Stimulated activated naive CD8-positive, alpha-beta T cell treated with anti-CD3 and anti-CD28 coated beads, Interleukin-15, Interleukin-2, amounts not matched to agents 100 ng/mL and 50 ng/mL, for 24 hours (primary cell): ENCODE results near the gene GPR32.
A peak's percentile ranks its signal among the peaks of the same experiment; 100 is the strongest.

Experiments
- H3K27ac Mint-ChIP-seq: one replicate; pipeline ENCODE4 v1.8.0; 2021; ENCODE audit warnings: mild to moderate bottlenecking, mixed read lengths
- H3K27me3 Mint-ChIP-seq: one replicate; pipeline ENCODE4 v1.8.0; 2021; ENCODE audit warnings: mixed read lengths
- H3K36me3 Mint-ChIP-seq: one replicate; pipeline ENCODE4 v1.8.0; 2021; ENCODE audit warnings: low read depth, mixed read lengths
- H3K4me1 Mint-ChIP-seq: one replicate; pipeline ENCODE4 v1.8.0; 2021; ENCODE audit warnings: low read depth, mixed read lengths
- H3K4me3 Mint-ChIP-seq: one replicate; pipeline ENCODE4 v1.8.0; 2021; ENCODE audit warnings: mild to moderate bottlenecking, mixed read lengths
- H3K9me3 Mint-ChIP-seq: one replicate; pipeline ENCODE4 v1.8.0; 2021; ENCODE audit warnings: mixed read lengths

GPR32 gene

GRCh38 chr19:50784710-50785109 lies 14.4 kb downstream of the GPR32 start:
- Mint-ChIP-seq H3K27ac (no peak overlapping the region), H3K4me1 (no peaks in the 10 kb centered on the region), H3K27me3 (peaks cover 21% of the 10 kb centered on the region), H3K4me3 (no peak overlapping the region), H3K36me3 (no peaks in the 10 kb centered on the region), H3K9me3 (no peaks in the 10 kb centered on the region)

- Mint-ChIP-seq H3K4me3 (no peak overlapping the region), H3K36me3 (no peaks in the 10 kb centered on the region), H3K4me1 (no peaks in the 10 kb centered on the region)
These were observed 15.1 kb downstream of the GPR32 start for GRCh38 chr19:50785329-50785728.

GRCh38 chr19:50790396-50790795 lies 20.1 kb downstream of the GPR32 start, which contains the start of gene ACP4:
ACP4 (plus strand) TSS chr19:50790415; CDS start chr19:50790415, 0 bp downstream.
- H3K27me3 Mint-ChIP-seq: no peaks in the 10 kb centered on the region
- no peaks in the 10 kb centered on the region for H3K36me3 Mint-ChIP-seq
- no peak within 1 kb of the TSS for H3K4me3 Mint-ChIP-seq
- no peak within 1 kb of the TSS for H3K27ac Mint-ChIP-seq
- peaks cover 3% of the 10 kb centered on the region for H3K4me1 Mint-ChIP-seq
- no peaks in the 10 kb centered on the region for H3K9me3 Mint-ChIP-seq

More at GRCh38 chr19:50785329-50785728, 15.1 kb downstream of the GPR32 start:
- Mint-ChIP-seq H3K27ac (no peak overlapping the region), H3K9me3 (no peaks in the 10 kb centered on the region), H3K27me3 (peaks cover 15% of the 10 kb centered on the region)

DNA sequence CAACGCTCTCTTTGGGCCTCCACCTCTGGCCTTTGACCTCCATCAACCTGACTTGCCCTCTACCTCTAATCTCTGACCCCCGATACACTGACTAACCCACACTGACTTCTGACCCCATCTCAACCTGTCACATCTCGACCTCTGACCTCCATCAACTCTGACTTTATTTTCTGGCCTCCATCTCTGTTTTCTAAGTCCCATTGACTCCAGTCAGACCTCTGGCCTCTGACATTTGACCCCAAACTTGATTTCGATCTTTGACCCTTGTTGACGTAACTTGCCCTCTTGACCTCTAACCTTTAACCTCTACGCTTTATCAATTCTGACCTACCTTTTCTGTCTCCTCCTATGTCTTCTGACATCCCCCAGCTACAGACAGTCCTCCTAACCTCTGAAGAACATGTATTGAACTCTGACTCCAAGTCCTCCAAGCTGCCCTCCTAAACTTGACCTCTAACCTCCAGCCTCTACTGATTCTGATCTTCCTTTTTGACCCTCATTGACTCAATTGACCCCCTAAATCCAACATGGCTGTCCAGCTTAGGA lies 20.7 kb downstream of the GPR32 start:
- Mint-ChIP-seq H3K4me1 (peaks cover 3% of the 10 kb centered on the region), H3K36me3 (no peaks in the 10 kb centered on the region), H3K27ac (no peak overlapping the region), H3K9me3 (no peaks in the 10 kb centered on the region), H3K27me3 (no peaks in the 10 kb centered on the region), H3K4me3 (no peak overlapping the region)

- H3K27ac Mint-ChIP-seq: no peak overlapping the region
- H3K9me3 Mint-ChIP-seq: no peaks in the 10 kb centered on the region
These were observed 21.5 kb downstream of the GPR32 start for GRCh38 chr19:50791594-50792271.

DNA sequence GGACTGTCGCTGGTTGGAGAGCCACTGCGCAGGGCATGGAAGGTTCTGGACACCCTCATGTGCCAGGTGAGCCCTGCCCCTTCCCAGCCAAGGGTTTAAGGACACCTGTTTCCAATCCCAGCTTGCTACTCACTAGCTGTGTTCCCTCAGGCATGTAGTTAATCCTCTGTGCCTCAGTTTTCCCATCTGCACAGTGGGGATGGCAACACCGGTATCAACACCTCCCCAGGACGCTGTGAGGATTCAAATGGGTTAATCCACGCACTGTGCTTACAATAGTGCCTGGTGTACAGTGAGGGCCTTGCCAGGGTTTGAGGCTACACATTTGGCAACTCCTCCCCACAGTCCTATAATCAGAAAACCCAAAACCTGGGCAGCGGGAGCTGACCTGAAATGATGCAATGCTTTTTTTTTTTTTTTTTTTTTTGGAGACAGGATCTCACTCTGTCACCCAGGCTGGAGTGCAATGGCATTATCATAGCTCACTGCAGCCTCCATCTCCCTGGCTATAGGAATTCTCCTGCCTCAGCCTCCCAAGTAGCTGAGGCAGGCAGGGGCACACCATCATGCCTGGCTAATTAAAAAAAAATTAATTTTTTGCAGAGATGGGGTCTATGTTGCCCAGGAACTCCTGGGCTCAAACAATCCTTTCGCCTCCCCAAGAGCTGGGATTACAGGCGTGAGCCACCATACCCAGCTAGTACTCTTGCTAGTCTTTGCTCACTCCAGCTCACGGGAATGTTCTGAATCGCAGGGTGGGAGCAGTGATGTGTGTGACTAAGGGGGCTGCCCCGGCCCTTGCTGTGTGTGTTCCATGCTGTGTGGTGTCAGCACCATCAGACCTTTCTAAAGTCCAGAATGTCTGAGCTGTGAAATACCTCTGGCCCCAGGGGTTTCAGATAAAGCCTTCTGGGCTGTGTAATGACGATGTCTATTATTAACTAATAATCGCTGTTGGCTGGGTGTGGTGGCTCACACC lies 22.3 kb downstream of the GPR32 start:
- Mint-ChIP-seq H3K9me3 (no peaks in the 10 kb centered on the region), H3K27me3 (no peaks in the 10 kb centered on the region), H3K27ac (no peak overlapping the region), H3K4me1 (peaks cover 3% of the 10 kb centered on the region), H3K36me3 (peaks cover 7% of the 10 kb centered on the region), H3K4me3 (no peak overlapping the region)

More at GRCh38 chr19:50791594-50792271, 21.5 kb downstream of the GPR32 start:
- H3K4me1 Mint-ChIP-seq: peaks cover 3% of the 10 kb centered on the region
- H3K4me3 Mint-ChIP-seq: no peak overlapping the region
- H3K36me3 Mint-ChIP-seq: no peaks in the 10 kb centered on the region
- H3K27me3 Mint-ChIP-seq: no peaks in the 10 kb centered on the region

- Mint-ChIP-seq H3K4me3 (no peak overlapping the region), H3K9me3 (no peaks in the 10 kb centered on the region), H3K36me3 (peaks cover 16% of the 10 kb centered on the region), H3K27me3 (no peaks in the 10 kb centered on the region), H3K4me1 (peaks cover 3% of the 10 kb centered on the region), H3K27ac (peak overlapping the region; percentile 26)
These were observed 23.3 kb downstream of the GPR32 start for GRCh38 chr19:50793558-50794065.

GRCh38 chr19:50794074-50794875 lies 24.0 kb downstream of the GPR32 start:
- peak overlapping the region; percentile 38 for H3K27ac Mint-ChIP-seq
- H3K4me1 Mint-ChIP-seq: peaks cover 3% of the 10 kb centered on the region
- peaks cover 16% of the 10 kb centered on the region for H3K36me3 Mint-ChIP-seq

DNA sequence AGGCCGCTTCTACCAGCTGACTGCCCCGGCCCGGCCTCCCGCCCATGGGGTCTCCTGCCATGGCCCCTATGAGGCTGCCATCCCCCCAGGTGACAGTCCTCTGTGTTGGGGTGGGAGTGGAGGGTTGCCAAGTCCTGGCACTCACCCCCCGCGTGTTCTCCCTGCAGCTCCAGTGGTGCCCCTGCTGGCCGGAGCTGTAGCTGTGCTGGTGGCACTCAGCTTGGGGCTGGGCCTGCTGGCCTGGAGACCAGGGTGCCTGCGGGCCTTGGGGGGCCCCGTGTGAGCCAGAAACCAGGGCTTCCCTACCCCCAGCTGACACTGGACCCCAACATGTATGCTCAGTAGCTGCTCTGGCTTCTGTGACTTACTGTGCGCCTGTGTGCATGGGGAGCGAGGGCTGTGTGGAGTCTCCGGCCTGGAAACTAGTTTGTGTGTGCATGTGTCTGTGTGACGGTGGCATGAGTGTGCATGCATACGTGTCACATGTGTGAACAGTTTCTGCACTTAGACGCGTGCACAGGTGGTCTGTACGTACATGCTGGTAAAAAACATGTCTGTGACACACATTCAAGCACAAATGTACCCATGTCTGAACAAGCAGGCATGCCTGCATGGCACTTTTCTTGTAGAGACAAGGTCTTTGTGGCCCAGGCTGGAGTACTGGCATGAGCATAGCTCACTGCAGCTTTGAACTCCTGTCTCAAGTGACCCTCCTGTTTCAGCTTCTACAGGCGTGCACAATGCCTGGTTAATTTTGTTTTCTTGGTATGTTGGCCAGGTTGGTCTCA lies 24.8 kb downstream of the GPR32 start:
- peaks cover 19% of the 10 kb centered on the region for H3K36me3 Mint-ChIP-seq
- no peaks in the 10 kb centered on the region for H3K9me3 Mint-ChIP-seq
- peaks cover 4% of the 10 kb centered on the region for H3K4me1 Mint-ChIP-seq
- H3K27me3 Mint-ChIP-seq: no peaks in the 10 kb centered on the region
- H3K4me3 Mint-ChIP-seq: peak overlapping the region; percentile 16
- H3K27ac Mint-ChIP-seq: peak overlapping the region; percentile 70

More at GRCh38 chr19:50794074-50794875, 24.0 kb downstream of the GPR32 start:
- Mint-ChIP-seq H3K27me3 (no peaks in the 10 kb centered on the region), H3K9me3 (no peaks in the 10 kb centered on the region), H3K4me3 (peak overlapping the region; percentile 17)

- Mint-ChIP-seq H3K4me3 (no peak overlapping the region), H3K27ac (peak overlapping the region; percentile 77), H3K27me3 (no peaks in the 10 kb centered on the region), H3K4me1 (peaks cover 7% of the 10 kb centered on the region), H3K9me3 (no peaks in the 10 kb centered on the region), H3K36me3 (peaks cover 23% of the 10 kb centered on the region)
These were observed 25.4 kb downstream of the GPR32 start for GRCh38 chr19:50795664-50796073.

DNA sequence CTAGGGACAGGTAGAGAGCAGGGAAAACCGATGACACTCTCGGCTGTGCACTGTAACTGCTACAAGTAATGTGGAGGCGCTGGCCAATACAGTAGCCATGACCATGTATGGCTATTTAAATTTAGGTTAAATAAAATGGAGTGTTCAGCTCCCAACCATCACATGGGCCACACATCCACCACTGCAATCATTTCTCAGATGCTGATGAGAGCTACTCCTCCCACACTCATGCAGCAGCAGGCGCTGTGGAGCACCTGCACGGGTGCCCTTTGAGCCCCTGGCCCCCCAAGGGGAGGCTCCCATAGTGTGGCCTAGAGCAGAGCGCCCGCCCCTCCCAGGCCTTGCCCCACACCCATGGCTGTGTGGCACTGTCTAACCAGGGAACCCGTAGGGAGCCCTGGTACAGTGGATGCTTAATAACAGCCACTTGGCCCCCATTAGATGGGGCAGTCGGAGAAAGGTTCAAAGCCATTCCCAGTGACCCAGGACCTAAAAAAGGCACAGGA lies 25.9 kb downstream of the GPR32 start:
- H3K9me3 Mint-ChIP-seq: no peaks in the 10 kb centered on the region
- H3K4me3 Mint-ChIP-seq: no peak overlapping the region
- peak overlapping the region; percentile 77 for H3K27ac Mint-ChIP-seq
- peaks cover 12% of the 10 kb centered on the region for H3K4me1 Mint-ChIP-seq
- no peaks in the 10 kb centered on the region for H3K27me3 Mint-ChIP-seq
- H3K36me3 Mint-ChIP-seq: peaks cover 28% of the 10 kb centered on the region

DNA sequence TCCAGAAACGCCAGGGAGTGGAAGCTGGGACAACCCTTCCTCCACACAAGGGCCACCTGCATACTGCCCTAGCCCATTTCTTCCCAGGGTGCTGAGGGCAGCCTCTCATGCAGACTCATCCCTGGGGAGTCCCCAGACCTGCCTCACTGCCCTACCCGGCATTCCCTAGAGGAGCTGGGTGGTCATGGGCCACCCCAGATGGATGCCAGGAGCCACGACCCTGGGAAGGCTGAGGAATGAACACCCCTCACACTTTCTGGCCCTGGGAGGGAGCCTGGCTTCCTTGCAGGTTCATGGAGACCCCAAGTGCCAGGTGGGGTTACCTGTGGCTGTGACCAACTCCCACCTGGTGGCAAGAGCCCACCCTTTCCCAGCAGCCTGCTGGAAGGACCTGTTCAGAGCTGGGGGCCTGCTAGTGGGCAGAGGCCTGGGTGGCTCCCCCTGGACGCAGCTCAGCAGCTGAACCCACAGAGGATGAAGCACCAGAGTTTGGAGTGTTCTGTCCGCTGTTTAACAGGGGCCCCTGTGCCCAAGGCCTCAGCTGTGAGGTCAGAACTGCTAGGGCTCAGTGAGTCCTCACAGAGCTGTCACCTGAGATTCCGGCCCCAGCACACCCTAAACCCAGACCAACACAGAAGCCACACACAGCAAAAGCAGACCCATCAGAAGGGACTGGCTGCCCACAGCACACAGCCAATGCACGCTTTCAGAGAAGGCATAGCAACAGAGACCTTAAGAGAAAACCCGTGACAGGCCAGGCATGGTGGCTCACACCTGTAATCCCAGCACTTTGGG lies 26.6 kb downstream of the GPR32 start:
- Mint-ChIP-seq H3K27ac (no peak overlapping the region), H3K4me1 (peaks cover 16% of the 10 kb centered on the region), H3K27me3 (no peaks in the 10 kb centered on the region), H3K9me3 (no peaks in the 10 kb centered on the region), H3K36me3 (peaks cover 31% of the 10 kb centered on the region), H3K4me3 (no peak overlapping the region)

DNA sequence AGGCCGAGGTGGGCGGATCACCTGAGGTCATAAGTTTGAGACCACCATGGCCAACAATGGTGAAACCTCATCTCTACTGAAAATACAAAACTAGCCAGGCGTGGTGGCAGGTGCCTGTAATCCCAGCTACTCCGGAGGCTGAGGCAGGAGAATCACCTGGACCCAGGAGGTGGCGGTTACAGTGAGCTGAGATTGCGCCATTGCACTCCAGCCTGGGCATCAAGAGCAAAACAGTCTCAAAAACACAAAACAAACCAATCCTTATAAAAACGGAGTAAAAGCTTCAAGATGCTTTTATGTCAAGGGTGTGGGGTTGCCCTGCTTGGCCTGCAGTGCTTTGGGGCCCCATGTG lies 27.1 kb downstream of the GPR32 start:
- Mint-ChIP-seq H3K36me3 (peaks cover 37% of the 10 kb centered on the region), H3K9me3 (no peaks in the 10 kb centered on the region), H3K27ac (no peak overlapping the region)

More for the DNA sequence above, 27.1 kb downstream of the GPR32 start:
- H3K4me1 Mint-ChIP-seq: peaks cover 21% of the 10 kb centered on the region
- no peak overlapping the region for H3K4me3 Mint-ChIP-seq
- no peaks in the 10 kb centered on the region for H3K27me3 Mint-ChIP-seq
